ENCODE data around the gene NINJ2. TPM values are rescaled to one million over a fixed set of nuclear protein-coding genes. Genes with fewer than 3 reads are reported as not detected.

Gene NINJ2
- total RNA-seq, 1 experiment from 2014 or later = 0.24 TPM

- H2BK120ac ChIP-seq (ENCODE audit: low read depth, low read length, poor library complexity, severe bottlenecking) = no peak overlapping the region
- no peak overlapping the region; the same call in 1 of the 2 replicates for H3K14ac ChIP-seq (ENCODE audit: insufficient read depth, low read length)
- H3K27ac ChIP-seq (ENCODE audit: insufficient read length, low read depth, low read length) = no peak overlapping the region
- H4K91ac ChIP-seq (ENCODE audit: insufficient read length, low read depth, low read length) = no peak overlapping the region
- H2BK15ac ChIP-seq (ENCODE audit: low read depth, low read length) = no peak overlapping the region
- no peak overlapping the region for H4K8ac ChIP-seq (replicated peaks; ENCODE audit: insufficient read length, low read depth, low read length)
- H3K27me3 ChIP-seq (ENCODE audit: insufficient read depth, low read length) = no peaks in the 10 kb centered on the region
- no peaks in the 10 kb centered on the region for H3K9me3 ChIP-seq (ENCODE audit: control insufficient read depth, low read depth, low read length)
- H3K79me2 ChIP-seq (ENCODE audit: insufficient read depth, low read length) = no peaks in the 10 kb centered on the region
- no peaks in the 10 kb centered on the region for H3K4me1 ChIP-seq (ENCODE audit: insufficient read depth, low read length)
- no peak for TF ChIP-seq CTCF (conservative IDR thresholded peaks at IDR 0.05)
- no peaks in the 10 kb centered on the region for H3K23me2 ChIP-seq (ENCODE audit: insufficient read length, low read depth, low read length, poor library complexity, severe bottlenecking)
- DNase-seq = no peak
- no peak overlapping the region for H3K4ac ChIP-seq (ENCODE audit: low read depth, low read length)
- H2AK5ac ChIP-seq (ENCODE audit: insufficient read length, low read length) = no peak overlapping the region
- H3T11ph ChIP-seq (ENCODE audit: low read length) = no peak overlapping the region
- Mint-ChIP-seq H3K9me3 (no peaks in the 10 kb centered on the region), H3K36me3 (ENCODE audit: insufficient read depth in 1 of 3, low read depth in 3 of 3) (peaks cover 0 to 5% (median 4%) of the 10 kb centered on the region in 3 experiments; a peak in 5 of 7 replicates), H3K4me3 (no peak overlapping the region), H3K27ac (0 out of 7 replicates have a peak overlapping the region, but pooled peaks of 1 of the 3 experiments have one; percentile 29), H3K27me3 (ENCODE audit: low read depth) (no peaks in the 10 kb centered on the region), H3K4me1 (no peaks in the 10 kb centered on the region)
- no peaks in the 10 kb centered on the region for H3K79me1 ChIP-seq (ENCODE audit: insufficient read depth, low read depth, low read length, poor library complexity, severe bottlenecking)
- no CpG with 5 or more reads among the region's 14 CpGs for WGBS (ENCODE audit: extremely low coverage, insufficient read length, low lambda C conversion rate)
- H4K20me1 ChIP-seq (ENCODE audit: control insufficient read depth, insufficient read depth, insufficient read length) = no peaks in the 10 kb centered on the region
- no peak overlapping the region for H3K23ac ChIP-seq (ENCODE audit: insufficient read length, low read depth, low read length)
- H3K9ac ChIP-seq (ENCODE audit: extremely low read depth, insufficient read length, low read length) = no peak overlapping the region
- no peak overlapping the region for H2AFZ ChIP-seq (ENCODE audit: low read length)
- no peak overlapping the region for H2BK5ac ChIP-seq (ENCODE audit: insufficient read length, low read length)
- no peak overlapping the region for H3K56ac ChIP-seq (ENCODE audit: insufficient read length, low read depth, low read length)
- no peak overlapping the region for H4K5ac ChIP-seq (ENCODE audit: insufficient read length, low read depth, low read length)
- no peak overlapping the region for H3K4me2 ChIP-seq (ENCODE audit: insufficient read depth, insufficient read length, low read length)
- H2BK12ac ChIP-seq (ENCODE audit: insufficient read length, low read depth, low read length) = no peak overlapping the region
- no peak overlapping the region for H2BK20ac ChIP-seq (ENCODE audit: low read depth, low read length, poor library complexity, severe bottlenecking)
- no peak overlapping the region for H3K18ac ChIP-seq (ENCODE audit: insufficient read length, low read depth, low read length)
These were observed 103.3 kb downstream of the NINJ2 start for GRCh38 chr12:559906-560455.

All from H9 (cell line).